GM19238 (cell line): ENCODE measurements around the gene CTCF.

Experiments
- DNase-seq: peaks from one replicate; pipeline ENCODE4 v3.0.0; 2011; ENCODE audit warnings: low spot score; ENCODE audit not compliant: insufficient read length

The CTCF gene

GRCh38 chr16:67594256-67594915 lies 32.1 kb downstream of the CTCF start:
- DNase-seq: no peak

GRCh38 chr16:67594956-67595355 lies 32.6 kb downstream of the CTCF start:
- no peak for DNase-seq

GRCh38 chr16:67598527-67598926 lies 36.2 kb downstream of the CTCF start:
- DNase-seq: no peak

DNA sequence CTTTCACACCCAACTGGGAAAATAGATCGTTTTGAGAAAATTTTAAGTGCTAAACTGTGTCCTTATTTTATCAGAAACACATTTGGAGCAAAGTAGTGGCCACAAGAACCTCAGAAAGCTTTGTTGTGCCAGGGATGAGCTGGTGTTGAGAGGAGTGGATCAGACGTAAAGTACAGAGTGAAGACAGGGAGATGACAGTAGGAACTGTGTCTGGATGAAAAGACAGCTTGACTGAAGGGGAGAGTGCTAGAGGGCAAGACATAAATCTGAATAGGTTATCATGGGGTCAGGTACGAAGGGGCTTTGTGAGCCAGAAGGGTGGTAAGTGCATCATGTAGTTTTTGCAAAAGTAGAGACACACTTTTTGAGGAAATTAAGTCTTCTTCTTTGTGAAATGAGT lies 43.3 kb downstream of the CTCF start:
- no peak for DNase-seq

DNA sequence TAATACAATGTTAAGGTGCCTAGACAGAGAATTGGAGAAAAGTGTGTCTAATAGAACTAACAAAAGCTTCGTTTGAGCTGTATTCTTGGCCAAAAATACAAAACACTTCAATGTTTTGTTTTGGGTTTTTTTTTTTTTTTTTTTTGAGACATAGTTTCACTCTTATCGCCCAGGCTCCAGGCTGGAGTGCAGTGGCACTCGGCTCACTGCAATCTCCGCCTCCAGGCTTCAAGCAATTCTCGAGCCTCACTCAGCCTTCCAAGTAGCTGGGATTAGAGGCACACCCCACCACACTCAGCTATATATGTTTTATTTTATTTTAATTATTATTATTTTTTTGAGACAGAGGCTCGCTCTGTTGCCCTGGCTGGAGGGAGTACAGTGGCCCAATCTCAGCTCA lies 44.3 kb downstream of the CTCF start:
- no peak for DNase-seq

- no peak for DNase-seq
Measured at GRCh38 chr16:67608364-67608763, 46.0 kb downstream of the CTCF start.

- DNase-seq: no peak
Measured at GRCh38 chr16:67613808-67614207, 51.5 kb downstream of the CTCF start.

- no peak for DNase-seq
Measured at GRCh38 chr16:67628216-67628615, 65.9 kb downstream of the CTCF start.

GRCh38 chr16:67632415-67633172 lies 70.3 kb downstream of the CTCF start:
- no peak for DNase-seq

DNA sequence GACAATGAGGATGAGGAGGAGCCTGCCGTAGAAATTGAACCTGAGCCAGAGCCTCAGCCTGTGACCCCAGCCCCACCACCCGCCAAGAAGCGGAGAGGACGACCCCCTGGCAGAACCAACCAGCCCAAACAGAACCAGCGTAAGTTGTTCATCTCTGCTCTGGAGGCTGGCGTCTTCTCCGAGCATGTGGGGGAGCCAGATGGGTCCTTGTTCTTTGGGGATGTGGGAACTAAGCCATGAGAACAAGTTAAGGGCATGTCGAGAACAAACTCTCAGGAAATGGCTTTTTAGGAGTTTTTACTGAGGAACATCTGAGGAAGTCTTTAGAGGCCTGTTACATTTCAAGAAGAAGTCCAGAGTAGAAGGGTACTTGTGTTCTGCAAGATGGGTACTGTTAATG lies 74.4 kb downstream of the CTCF start:
- DNase-seq: no peak

- no peak for DNase-seq
Measured at GRCh38 chr16:67637625-67638024, 75.3 kb downstream of the CTCF start.

GRCh38 chr16:67641779-67642708 lies 79.7 kb downstream of the CTCF start:
- DNase-seq: no peak

DNA sequence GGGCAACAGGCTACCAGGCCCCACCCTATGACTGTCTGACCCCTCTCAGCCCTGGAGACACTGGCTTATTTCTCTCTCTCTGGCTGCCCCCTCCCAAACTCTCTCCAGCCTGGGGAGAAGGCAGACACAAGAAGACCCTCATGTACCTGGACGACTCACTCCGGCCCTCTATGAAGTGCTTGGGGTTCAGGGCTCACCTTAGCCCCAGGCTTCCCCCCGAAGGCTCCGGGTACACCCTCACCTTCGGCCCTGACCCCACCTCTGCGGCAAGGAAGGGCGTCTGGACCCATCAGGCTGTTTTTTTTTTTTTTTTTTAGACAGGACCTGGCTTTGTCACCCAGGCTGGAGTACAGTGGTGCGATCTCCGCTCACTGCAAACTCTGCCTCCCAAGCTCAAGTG lies 81.7 kb downstream of the CTCF start:
- no peak for DNase-seq

DNA sequence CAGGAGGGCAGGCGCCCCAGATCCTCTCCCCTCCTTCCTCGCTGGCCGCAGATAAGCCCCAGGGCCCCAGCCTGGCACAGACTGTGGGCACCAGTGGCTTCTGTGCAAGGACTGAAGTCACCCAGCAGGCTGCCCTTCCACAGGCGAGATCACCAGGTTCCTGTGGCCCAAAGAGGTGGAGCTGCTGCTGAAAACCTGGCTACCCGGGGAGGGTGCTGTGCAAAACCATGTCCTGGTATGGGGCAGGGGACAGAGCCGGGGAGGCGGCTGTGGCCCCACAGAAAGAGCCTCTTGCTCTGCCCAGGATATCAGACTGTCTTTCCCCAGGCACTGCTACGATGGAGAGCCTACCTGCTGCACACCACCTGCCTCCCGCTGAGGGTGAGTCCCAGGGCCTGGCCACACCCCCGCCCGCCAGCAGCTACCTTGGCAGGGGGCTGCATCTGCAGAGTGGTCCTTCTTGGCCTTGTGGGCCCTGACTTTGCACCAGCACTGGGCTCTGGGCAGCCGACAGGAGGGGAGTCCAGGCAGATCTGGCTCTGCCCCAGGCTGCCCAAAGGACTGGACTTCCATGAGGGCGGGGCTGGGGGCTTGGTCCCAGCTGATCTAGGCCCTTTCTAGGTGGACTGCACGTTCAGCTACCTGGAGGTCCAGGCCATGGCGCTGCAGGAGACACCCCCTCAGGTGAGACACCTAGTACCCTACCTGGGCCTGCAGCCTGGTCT lies 83.2 kb downstream of the CTCF start:
- no peak for DNase-seq

DNA sequence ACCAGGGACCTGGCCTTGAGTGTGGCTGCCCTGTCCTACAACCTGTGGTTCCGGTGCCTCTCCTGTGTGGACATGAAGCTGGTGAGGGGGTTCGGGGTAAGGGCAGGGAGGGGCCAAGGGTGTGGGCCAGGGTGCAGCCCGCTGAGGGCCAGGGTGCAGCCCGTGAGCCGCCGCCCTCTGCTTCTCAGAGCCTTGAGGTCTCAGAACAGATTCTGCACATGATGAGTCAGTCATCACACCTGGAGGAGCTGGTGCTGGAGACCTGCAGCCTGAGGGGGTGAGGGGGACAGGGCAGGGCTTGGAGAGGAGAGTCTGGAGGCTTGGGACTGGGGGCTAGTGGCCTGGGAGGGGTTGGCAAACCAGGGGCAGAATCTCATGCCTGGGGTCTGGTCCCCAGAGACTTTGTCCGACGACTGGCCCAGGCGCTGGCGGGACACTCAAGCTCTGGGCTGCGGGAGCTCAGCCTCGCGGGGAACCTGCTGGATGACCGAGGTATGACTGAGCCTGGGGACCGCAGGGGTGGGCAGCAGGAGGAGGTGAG lies 84.9 kb downstream of the CTCF start:
- DNase-seq: no peak

GRCh38 chr16:67647681-67648080 lies 85.4 kb downstream of the CTCF start:
- no peak for DNase-seq

DNA sequence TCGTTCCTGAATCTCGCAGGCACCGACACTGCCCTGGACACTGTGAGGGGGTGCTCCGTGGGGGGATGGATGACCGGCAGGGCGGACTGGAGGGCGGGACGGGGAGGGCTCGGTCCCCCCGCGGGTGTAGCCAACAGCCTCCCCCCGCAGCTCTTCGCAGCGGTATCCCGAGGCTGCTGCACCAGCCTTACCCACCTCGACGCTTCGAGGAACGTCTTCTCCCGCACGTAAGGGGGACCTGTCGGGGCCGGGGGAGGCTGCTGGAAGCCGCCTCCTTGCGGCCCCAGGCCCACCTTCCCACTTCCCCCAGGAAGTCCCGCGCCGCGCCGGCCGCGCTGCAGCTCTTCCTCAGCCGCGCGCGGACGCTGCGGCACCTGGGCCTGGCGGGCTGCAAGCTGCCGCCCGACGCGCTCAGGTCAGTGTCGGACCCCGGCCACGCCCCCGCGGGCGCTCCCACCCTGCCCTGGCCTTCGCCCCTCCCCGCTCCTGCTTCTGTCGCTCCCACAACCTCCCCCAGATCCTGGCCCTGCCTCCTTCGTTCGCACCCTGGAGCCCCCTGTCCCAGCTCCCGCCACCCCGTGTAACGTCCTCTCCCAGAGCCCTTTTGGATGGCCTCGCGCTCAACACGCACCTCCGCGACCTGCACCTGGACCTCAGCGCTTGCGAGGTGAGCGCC lies 85.9 kb downstream of the CTCF start:
- no peak for DNase-seq

GRCh38 chr16:67648764-67649407 lies 86.6 kb downstream of the CTCF start:
- no peak for DNase-seq

DNA sequence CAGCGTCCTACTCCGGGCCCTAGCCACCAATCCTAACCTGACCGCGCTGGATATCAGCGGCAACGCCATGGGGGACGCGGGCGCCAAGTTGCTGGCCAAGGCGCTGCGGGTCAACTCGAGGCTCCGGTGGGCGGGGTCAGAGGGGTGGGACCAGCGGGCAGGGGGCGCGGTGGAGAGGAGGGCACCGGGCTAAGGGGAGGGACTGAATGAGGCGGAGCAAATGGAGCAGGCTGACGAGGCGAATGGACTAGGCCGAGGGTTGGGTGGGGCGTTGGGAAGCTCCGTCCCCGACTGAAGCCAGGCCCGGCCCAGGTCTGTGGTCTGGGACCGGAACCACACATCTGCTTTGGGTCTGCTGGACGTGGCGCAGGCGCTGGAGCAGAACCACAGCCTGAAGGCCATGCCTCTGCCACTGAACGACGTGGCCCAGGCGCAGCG lies 87.2 kb downstream of the CTCF start:
- DNase-seq: no peak

DNA sequence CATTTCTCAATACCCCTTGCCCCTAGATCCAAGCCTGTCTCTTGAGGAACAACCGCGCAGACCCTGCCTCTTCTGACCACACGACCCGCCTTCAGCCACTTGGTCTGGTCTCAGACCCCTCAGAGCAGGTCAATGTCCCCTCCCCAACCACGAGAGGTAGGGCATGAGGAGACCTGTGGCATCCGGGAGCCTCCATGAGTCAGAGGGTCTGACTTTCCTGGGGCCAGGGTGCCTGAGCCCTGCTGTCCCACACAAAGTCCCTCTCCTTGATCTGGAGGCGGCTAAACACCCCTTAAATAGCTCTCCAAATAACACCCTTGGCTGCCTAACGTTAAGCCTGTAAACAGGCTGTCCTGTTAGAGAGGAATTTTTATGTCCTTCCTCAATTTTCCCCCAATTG lies 87.7 kb downstream of the CTCF start:
- DNase-seq: no peak
